ENCODE data around the gene C1RL.
A peak's percentile ranks its signal among the peaks of the same experiment; 100 is the strongest.

The C1RL gene

DNA sequence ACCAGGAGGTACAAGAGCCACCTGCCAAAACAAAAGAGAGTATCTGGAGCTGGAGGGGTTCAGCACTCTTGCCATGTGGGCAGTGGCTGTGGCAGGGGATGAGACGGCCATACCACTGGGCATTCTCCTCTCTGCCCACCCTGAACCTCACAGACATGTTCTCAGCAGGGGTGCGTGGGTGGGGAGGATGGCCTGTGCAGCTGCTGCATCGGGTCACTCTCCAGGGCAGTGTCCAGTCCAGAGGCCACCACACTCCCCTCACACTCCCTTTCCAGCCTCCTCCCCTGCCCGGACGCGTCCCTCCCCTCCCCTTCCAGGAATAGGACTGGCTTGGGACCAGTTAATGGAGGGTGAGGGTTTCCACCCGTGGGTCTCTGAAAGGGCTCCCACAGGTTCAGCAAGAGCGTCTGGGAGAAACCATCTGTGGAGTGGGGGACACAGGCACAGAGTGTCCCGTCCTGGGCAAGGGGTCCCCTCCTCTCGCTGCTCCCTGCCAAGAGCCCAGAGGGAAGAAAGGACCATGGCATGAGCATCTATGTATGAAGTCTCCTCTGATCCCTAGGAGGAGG, 17.3 kb downstream of the C1RL start:
- DNase-seq = no peak

DNA sequence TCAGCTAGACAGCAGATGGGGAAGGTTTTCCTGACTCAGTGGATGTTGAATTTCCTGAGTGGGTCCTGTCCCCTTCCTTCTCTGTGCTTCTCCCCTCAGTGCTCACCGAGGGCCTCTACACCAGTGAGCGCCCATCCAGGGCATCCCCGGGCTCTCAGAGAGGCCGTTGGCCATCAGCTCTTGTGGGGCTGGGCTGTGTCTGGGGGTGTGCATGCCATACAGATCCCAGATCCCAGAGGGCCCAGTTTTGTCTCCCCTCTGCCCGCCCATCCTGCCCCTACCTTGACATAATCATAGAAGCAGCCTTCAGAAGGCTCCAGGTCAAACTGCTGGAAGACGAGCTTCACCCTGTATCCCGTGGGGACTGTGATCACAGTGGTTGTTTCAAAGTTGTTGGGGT, 17.8 kb downstream of the C1RL start:
- DNase-seq = no peak

DNA sequence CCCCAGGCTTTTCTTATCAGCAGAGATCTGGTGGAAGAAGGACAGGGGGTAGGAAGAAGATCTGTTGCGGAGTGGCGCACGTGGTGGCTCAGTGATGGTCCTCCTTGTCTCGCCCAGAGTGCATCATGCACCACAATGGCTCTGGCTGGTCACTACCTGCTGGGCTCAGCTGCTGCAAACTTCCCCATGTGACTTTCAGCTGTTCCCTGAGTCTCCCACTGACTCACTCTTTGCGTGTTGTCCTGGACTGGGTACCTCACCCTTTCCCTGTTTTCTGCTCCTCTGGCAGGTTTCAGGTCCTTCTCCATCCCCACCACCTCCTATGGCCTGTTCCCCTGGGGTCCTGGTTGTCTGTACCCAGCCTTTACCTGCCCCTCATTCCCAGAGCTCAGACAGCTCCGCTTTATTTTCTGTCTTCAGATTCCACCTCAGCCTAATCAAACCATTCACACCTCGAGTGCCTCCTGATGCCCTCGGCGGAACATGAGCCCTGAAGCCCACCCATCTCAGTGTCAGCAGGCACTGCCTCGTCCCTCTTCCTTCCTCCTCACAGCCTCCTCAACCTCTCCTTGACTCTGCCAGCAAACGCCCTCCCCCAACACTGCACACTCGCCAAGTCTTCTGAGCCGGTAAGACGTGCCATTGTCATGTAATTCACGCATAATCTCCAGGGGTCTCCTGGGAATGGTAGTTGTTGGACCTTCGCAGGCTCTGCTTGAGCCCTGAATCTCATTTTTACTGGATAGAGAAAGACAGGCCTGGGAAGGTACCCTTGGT, 18.6 kb downstream of the C1RL start:
- no peak for DNase-seq

DNA sequence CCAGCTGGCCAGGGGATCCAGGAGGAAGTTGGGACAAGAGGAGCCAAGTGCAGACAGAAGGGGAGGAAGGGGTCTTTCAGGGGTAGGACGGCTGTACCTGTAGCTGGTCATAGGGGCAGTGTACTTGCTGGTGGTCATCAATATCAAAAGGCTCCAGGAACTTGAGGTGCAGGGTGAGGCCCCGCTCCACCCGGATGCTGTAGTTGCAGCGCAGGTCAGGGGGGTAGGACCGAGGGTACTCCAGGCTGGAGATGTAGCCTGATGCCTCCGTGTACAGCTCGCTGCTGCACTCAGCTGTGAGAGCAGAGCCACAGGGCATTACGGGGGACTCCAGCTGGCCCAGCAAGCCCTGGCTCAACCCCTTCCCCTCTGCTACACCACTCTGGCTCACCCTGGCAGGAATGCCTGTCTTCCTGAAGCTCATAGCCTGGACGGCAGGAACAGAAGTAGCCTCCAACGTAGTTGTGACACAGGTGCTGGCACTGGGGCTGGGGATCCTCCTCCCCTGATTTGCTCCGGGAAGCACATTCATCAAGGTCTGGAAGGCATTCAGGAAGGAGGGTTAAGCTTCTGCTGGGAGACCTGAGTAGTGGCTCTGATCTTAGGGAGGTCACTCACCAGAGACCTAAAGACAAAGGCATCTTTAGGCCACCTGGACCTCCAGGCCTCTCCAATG, 19.7 kb downstream of the C1RL start:
- DNase-seq = no peak

DNA sequence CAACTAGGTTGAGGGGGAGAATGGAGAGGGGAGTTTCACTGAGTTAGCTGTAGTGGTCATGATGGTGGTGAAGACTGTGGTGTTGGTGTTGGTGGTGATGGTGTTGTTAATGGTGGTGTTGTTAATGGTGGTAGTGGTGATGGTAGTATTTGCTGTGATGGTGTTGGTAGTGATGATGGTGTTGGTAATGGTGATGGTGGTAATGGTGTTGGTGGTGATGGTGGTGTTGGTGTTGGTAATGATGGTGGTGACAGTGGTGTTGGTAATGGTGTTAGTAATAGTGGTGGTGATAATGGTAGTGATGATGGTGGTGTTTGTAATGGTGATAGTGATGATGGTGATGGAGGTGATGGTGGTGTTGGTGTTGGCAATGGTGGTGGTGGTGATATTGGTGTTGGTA, 25.9 kb downstream of the C1RL start:
- DNase-seq = no peak

DNA sequence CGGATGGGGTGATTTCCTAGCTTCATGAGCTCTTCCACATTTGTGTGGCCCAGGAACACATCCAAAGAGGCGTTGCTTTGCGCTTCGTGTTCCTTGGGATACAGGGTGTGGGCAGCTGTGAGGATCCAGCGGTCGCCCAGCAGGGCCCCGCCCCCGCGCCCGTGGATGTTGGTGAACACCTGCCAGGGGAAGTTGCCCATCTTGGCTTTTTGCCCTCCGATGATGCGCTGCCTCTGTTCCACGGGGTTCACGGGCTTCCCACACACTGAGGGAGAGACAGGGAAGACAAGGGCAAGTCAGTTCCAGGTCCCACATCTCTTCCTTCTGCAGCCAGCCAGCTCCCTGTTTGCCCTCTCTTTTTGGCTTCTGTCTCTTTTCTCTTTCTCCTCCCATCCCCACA, 28.0 kb downstream of the C1RL start:
- DNase-seq = no peak

DNA sequence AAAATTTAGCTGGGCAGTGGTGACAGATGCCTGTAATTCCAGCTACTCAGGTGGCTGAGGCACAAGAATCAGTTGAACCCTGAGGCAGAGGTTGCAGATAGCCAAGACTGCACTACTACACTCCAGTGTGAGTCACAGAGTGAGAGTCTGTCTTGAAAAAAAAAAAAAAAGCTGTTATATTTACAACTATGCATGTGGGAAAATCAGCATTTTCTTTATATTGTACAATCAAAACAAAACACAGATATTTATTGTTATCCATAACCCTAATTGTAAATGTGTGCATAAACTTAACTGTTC, 29.2 kb downstream of the C1RL start:
- DNase-seq = peak; percentile 54

DNA sequence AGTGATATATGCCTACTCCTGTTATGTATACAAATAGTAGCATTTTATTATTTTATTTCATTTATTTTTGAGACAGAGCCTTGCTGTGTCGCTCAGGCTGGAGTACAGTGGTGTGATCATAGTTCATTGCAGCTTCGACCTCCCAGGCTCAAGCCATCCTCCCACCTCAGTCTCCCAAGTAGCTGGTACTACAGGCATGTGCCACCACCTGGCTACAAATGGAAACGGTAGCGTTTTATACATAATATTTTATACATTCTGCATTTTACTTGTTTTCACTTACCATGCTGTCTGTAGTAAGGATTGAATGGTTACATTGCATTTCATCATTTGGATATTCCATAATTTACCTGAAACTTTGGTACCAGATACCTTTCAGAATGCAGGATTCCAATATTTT, 30.9 kb downstream of the C1RL start:
- DNase-seq = no peak

DNA sequence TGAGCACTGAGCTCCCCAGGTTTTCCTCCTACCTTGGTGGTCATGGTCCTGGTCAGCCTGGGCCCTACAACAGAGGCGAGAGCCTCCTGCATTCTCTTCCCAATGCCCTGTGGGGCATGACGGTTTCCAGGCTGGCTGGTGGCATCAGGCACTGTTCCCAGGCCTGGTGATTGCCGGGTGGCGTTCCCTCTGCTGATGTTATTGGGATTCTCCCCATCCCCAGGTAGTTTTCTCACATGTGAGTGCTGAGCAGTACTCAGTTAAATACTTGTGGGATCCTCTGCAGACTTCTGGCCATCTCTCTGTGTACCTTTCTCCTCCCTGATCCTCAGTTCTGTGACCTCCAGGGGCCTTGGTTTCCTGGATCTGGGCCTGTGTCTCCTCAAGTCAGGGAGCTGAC, 32.5 kb downstream of the C1RL start:
- DNase-seq = no peak

DNA sequence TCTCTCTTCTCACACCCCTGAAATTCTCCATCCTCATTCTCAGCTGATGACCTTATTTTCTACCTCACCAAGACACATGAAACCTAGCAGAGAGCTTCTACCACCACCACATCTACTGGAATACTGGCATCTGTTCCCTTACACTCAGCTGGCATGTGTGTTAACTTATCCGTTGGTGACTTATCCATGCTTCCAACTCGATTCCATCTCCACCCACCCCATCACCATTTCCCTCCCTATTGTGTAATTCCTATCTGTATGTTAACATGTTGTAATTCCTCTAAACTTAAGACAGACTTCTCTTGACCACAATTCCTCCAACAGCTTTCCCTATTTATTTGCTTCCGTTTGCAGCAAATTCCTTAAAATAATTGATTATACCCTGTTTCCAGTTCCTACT, 33.1 kb downstream of the C1RL start:
- DNase-seq = peak; percentile 70

DNA sequence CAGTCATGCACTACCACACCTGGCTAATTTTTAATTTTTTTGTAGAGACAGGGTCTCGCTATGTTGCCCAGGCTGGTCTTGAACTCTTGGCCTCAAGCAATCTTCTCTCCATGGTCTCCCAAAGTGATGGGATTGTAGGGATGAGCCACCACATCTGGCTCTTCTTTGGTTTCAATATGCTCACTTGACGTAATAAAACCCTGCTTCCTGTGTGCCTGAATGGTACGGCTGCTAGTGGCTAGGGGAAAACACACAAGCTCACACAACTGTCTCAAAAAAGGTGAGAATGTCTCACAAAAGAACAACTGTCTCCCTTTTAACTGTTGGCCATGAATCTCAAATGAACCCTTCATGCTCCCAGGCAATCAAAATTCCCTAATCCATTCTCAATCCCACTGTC, 33.5 kb downstream of the C1RL start:
- peak; percentile 36 for DNase-seq

DNA sequence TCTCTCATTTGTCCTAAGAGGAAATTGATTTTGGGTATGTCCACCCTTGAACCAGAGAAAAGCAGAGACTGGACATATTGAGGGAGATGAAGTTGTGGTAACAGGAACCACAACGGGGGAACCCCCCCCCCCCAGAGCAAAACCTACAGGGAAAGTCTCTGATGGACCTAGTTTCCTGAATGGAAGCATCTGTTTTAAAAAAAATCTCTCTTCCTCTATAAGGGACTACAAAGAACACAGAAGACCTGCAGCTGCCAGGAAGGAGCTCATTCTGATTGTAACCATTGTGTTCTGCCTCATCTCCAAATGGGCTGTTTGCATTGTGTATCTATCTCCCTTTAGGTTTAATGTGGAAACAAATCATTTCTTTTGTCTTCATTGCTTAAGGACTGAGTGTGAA, 35.1 kb downstream of the C1RL start:
- DNase-seq = no peak

DNA sequence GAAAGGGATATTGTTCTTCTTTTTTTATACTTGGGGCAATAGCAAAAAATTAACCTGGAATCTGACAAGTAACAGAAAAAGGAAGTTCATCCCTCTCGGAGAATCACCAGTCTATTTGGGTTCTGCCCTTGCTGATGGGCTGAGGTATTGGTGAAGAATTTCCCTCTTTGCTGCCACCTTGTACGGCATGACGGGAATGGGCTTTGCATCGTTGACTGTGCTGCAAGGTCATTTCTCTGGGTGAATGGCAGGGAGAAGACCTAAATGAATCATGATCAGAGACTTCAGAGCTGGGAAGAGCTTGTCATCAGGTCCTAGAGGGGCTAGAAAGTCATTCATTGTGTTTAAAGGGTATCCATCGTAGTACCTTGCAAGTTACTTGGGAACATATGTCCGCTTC, 36.5 kb downstream of the C1RL start:
- no peak for DNase-seq

DNA sequence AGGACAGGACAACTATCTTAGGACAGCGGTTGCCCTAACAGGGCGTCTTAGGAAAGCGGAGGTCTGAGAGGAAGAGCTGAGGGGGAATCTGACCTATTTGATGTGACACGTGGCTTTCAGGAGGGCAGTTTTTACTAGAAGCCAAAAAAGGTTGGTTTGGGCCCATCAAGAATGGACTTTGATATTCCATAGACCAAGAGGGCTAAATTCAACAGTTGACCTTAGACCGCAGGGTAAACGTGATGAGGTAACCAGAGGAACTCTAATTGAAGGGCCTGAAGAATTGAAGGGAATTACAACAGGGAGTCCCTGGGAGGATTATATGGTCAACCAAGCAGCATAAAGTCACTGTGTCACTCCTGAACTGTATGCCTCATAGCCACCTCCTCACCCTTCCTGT, 37.0 kb downstream of the C1RL start:
- DNase-seq = no peak

DNA sequence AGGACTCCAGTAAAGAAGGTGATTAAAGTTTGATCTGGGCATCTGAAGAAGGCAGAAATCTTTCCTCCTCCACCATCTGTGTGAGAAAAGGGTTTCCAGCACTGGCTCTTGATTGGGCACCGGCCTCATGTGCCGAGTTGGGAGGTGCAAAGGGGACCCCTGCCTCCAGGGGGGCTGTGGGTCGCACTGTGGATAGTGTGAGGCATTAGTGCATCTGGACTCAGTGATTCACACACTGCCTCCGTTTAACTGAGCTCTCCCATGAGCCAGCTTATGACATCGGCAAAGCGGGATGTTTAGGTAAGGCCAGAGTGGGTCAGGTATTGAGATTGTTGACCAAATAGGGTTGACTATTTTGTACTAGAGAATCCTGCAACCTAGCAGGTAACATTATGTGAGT, 39.6 kb downstream of the C1RL start:
- no peak for DNase-seq

DNA sequence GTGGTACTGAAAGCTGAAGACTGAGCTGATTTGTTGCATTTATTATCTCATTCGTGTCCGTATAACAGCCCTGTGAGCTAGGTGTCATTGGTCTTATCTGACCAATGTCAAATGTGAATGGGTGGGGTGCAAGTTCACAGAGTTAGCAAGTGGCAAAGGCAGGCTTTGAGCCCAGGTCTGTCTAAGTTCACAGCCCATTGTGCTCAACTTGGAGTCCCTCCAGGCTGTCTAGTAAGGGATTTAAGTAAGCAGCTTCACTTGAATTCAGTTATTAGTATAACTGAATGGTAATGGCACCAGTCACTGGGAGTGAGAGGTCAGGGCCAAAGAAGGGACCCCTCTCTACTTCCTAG, 40.0 kb downstream of the C1RL start:
- no peak for DNase-seq

DNA sequence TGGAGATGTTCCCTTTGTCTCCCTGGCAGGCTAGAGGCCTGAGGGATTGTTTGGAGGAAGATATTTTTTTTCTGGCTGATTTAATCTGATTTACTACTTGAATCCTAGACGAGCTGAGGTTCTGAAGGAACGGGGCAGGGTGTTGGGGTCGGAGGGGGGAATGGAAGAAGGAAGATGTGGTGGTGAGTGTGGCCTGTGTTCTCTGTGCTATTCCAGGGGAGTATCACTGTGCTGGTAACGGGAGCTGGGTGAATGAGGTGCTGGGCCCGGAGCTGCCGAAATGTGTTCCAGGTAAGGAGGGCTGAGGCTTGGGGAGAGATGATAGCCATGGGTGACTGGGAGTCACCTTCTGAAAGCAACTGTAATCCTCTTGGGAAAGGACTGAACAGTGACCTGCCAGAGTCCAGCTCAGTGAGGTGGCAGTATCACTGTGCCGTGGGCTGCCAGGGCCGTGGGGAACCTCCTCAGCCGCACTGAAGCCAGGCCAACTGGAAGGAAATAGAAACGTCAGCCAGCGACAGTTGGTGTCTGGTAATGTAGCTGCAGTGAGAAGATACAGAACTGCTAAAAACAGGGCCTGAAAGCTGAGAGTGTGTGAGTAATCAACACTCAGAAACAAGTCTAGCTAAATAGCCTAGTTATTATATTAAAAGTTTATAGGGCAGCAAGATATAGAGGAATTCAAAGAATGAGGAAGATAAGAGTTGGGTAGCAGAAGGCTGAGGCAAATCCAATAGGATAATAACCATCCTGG, 40.6 kb downstream of the C1RL start:
- DNase-seq = no peak

DNA sequence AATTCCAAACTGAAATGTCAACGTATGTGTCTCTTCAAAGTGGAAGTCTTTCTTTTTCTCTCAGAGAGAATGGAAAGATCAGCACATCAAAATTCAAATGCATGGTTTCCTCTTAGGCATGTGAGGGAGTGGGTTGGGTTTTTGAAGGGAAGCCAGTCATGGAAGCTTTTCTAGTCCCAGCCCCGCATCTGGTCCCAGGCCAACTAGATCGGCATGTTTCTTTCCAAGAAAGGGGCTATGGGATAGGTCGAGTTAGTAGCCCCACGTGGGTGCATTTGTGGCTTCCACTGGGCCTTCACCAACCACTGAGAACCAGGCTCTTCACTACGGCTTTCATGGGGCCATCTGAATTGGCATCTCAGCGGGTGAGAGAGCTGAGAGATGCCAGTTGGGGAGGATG, 41.9 kb downstream of the C1RL start:
- DNase-seq = no peak

DNA sequence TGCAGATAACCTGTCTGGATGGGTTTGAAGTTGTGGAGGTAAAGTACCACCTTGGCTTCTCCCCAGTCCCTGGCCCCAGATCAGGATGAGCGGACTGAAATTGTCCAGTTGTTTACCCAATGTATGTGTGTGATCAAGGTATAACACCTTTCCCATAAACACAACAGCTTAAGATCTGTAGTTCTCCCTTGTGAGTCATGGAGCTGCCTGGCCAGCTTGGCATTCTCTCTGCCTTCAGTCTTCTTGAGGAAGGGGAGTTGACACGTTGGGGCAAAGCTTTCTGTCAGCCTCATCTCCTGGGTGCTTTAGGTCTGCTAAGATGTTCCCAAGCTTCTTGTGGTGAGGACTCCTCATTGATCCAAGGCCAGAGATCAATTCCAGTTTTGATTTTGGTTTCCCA, 42.4 kb downstream of the C1RL start:
- DNase-seq = no peak

DNA sequence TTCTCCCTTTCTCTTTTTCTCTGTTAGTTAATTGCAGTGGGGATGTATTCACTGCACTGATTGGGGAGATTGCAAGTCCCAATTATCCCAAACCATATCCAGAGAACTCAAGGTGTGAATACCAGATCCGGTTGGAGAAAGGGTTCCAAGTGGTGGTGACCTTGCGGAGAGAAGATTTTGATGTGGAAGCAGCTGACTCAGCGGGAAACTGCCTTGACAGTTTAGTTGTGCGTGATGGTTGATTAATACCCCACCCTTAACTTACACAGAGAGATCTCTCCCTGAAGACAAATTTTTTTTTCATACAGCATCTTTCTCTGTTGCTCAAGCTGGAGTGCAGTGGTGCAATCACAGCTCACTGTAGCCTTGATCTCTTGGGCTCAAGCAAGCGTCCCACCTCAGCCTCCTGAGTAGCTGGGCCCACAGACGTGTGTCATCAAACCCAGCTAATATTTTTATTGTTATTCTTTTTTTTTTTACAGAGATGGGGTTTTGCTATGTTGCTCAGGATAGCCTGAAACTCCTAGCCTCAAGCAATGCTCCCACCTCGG, 43.9 kb downstream of the C1RL start:
- no peak for DNase-seq

DNA sequence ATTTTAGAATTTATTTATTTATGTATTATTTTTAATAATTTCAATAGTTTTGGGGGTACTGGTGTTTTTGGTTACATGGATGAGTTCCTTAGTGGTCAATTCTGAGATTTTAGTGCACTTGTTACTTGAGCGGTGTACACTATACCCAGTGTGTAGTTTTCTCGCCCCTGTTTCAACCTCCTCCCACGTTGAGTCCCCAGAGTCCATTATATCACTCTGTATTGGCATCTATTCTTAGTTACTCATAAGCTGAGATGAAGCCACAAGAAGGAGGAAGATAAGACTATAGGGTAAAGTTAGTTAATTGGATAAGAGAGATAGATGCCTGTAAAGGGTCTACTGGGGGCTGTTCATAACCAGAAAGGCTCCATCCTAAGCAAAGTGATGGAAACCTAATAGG, 44.5 kb downstream of the C1RL start:
- no peak for DNase-seq

DNA sequence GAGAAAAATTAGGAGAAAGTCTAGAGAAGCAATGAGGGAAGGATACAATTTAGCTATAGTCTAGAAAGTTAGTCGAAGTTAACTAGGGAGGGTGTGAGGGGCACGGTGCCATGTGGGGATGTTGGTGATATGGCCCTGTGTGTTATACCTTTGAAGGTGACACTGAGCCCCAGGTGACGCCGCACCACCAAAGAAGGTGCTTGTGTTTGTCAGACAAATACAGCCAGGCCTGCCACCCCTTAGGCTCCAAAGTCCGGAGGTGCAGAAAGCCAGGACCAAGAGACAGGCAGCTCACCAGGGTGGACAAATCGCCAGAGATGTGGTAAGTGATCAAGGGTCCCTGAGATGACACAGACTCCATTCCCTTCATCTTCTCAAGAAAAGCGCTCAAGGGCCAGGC, 47.4 kb downstream of the C1RL start:
- no peak for DNase-seq

DNA sequence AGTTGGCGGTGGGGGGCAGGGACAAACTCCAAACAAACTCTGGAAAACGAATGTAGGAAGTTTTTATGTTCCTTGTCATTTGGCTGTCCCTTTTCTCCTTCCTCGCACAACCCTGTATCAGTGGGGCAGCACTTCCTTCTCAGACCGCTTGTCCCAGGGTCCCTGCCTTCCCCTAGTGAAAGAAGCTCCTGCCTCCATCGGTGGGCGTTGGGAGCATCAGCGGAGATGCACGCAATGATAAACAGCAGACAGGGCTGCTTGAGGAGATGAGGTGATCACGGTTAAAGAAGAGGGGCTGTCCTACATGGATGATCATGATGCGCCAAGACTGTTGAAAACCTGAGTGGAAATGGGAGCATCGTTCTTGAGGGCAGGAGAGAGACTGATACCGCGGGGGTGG, 47.9 kb downstream of the C1RL start:
- no peak for DNase-seq
